Activated naive CD4-positive, alpha-beta T cell treated with anti-CD3 and anti-CD28 coated beads, Interleukin-2, amount 10 ng/mL, durations not matched to agents 7 days and 5 days (primary cell): ENCODE measurements around the gene METTL23.
"Not testable (repeated sequence)": the region's sequence is repeated elsewhere in the genome, so short reads cannot be mapped to it uniquely, and the experiment has no call there.

ENCODE experiments used
- CTCF ChIA-PET: fragments of 350-600 bp; sonication (Branson Sonifier 250); formaldehyde crosslinking; loops from one replicate; lab custom pipeline; 2021; ENCODE audit warnings: antibody characterized with exemption; lab: Charles Lee
- DNase-seq: peaks from one replicate; pipeline ENCODE4 v3.0.0-alpha.2; 2020
- H3K27ac Mint-ChIP-seq: one replicate; pipeline ENCODE4 v1.8.0; 2021; ENCODE audit warnings: mild to moderate bottlenecking, moderate library complexity, mixed read lengths
- H3K27me3 Mint-ChIP-seq: one replicate; pipeline ENCODE4 v1.8.0; 2021; ENCODE audit warnings: mild to moderate bottlenecking, mixed read lengths
- H3K36me3 Mint-ChIP-seq: one replicate; pipeline ENCODE4 v1.8.0; 2021; ENCODE audit warnings: mixed read lengths
- H3K4me1 Mint-ChIP-seq: one replicate; pipeline ENCODE4 v1.8.0; 2021; ENCODE audit warnings: mixed read lengths
- H3K4me3 Mint-ChIP-seq: one replicate; pipeline ENCODE4 v1.8.0; 2021; ENCODE audit warnings: mild to moderate bottlenecking, moderate library complexity, mixed read lengths
- H3K9me3 Mint-ChIP-seq: one replicate; pipeline ENCODE4 v1.8.0; 2021; ENCODE audit warnings: mixed read lengths

Gene METTL23

DNA sequence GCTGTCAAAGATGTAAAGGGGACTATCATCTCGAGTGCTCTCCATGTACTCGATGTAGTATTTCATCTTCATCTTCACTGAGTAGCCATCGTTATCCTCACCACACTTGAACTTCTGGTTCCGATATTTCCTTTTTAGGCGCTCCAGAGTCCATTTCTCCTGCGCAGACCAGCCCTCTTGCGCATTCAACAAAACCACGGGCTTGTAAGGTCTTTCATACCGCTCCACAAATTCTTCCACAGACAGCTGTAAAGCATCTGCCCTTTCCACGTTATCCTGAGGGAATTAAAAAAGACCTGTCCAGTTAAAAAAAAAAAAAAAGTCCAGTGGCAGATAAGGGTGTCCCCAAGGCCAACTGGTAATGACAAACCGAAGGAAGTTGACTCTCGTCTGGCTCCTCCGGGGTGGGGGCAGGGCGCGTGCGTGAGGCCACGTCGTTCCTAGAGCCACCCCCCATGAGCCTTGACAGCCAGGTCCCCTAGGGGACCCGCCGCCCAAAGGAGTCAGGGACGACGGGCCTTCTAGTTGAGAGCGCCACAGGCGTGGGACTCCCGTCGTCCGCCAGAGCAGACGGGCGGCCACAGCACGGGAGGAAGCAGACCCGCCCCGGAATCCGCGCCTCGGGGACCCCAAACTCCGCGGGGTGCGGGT, 934 bp upstream of the METTL23 start:
- peak; percentile 82 for DNase-seq
- H3K27me3 Mint-ChIP-seq, result no peaks in the 10 kb centered on the region
- CTCF ChIA-PET, result interaction anchor here (0.6 to 3.8 kb wide), 4 partner anchors 9 to 364 kb away, joined by 3 to 30 read pairs (median 3); no protein-coding TSS in a partner anchor
- H3K27ac Mint-ChIP-seq, result peak overlapping the region; percentile 99
- H3K36me3 Mint-ChIP-seq, result peaks cover 47% of the 10 kb centered on the region
- no peaks in the 10 kb centered on the region for H3K9me3 Mint-ChIP-seq
- H3K4me3 Mint-ChIP-seq, result peak overlapping the region; percentile 96
- H3K4me1 Mint-ChIP-seq, result peaks cover 76% of the 10 kb centered on the region

DNA sequence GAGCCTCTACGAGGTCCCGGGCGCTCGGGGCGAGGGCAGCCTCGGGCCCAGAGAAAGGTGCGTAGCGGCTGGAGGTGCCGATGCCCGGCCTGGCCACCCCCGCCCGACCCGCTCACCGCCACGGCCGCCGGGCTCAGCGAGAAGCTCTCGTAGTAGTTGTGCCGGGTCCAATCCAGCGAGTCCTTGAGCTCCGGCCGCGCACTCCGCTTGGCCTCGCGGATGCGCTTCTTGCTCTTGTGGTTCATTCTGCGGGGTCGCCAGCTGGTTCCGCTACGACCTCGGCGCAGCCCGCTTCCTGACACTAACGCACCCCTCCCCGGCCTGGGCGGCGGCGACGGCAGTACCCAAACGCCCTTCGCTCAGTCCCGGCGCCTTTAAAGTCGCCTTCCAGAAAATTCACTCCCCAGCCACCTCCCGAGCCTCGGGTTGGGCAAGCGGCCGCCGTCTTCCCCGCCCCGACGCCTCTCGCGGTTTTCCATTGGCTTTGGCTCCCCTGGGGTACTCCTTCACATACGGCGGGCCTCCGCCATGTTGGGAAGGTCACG, 336 bp upstream of the METTL23 start, which contains the start of gene JMJD6:
Gene JMJD6 (minus strand): TSS at position 376 of the 545 bp plus-strand sequence. CDS start 131 bp downstream, at position 245.
- H3K27ac Mint-ChIP-seq, result peak within 1 kb of the TSS; percentile 99
- H3K36me3 Mint-ChIP-seq, result peaks cover 44% of the 10 kb centered on the region
- H3K4me1 Mint-ChIP-seq, result peaks cover 74% of the 10 kb centered on the region
- H3K4me3 Mint-ChIP-seq, result peak within 1 kb of the TSS; percentile 96
- no peaks in the 10 kb centered on the region for H3K27me3 Mint-ChIP-seq
- peak; percentile 97 for DNase-seq
- no peaks in the 10 kb centered on the region for H3K9me3 Mint-ChIP-seq
- CTCF ChIA-PET, result interaction anchor here (1.4 to 3.8 kb wide), 2 partner anchors 9 to 11 kb away, joined by 3 to 30 read pairs; no protein-coding TSS in a partner anchor

DNA sequence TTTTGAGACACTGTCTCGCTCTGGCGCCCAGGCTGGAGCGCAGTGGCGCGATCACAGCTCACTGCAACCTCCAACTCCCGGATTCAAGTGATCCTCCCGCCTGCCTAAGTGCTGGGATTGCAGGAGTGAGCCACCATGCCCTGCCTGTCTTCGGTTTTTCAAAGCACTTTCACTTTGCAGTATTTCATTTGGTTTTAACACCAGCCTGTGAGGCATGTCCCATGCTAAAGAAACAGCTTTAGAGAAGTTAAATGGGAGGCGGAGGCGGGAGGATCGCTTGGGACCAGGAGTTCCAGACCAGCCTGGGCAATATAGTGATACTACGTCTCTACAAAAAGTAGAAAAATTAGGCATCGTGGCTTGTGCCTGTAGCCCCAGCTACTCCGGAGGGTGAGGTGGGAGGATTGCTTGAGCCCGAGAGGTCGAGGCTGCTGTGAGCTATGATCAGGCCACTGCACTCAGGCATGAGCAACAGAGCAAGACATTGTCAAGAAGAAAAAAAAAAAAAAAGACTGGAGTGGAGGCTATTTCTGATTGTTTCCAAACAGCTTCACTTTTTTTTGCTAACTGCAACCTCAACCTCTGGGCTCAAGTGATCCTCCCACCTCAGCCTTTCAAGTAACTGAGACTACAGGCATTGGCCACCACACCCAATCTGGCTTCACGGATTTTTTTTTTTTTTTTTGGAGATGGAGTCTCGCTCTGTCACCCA, 1.3 kb downstream of the METTL23 start:
- Mint-ChIP-seq H3K4me1 (peaks cover 76% of the 10 kb centered on the region), H3K4me3 (peak overlapping the region; percentile 96), H3K27ac (peak overlapping the region; percentile 99), H3K36me3 (peaks cover 46% of the 10 kb centered on the region), H3K27me3 (no peaks in the 10 kb centered on the region), H3K9me3 (no peaks in the 10 kb centered on the region)
- DNase-seq, result peak; percentile 41
- CTCF ChIA-PET, result interaction anchor here (0.6 to 1.7 kb wide), 9 partner anchors 8 to 58 kb away, joined by 3 to 8 read pairs (median 4); partner anchors contain the start of genes MFSD11 and SRSF2

DNA sequence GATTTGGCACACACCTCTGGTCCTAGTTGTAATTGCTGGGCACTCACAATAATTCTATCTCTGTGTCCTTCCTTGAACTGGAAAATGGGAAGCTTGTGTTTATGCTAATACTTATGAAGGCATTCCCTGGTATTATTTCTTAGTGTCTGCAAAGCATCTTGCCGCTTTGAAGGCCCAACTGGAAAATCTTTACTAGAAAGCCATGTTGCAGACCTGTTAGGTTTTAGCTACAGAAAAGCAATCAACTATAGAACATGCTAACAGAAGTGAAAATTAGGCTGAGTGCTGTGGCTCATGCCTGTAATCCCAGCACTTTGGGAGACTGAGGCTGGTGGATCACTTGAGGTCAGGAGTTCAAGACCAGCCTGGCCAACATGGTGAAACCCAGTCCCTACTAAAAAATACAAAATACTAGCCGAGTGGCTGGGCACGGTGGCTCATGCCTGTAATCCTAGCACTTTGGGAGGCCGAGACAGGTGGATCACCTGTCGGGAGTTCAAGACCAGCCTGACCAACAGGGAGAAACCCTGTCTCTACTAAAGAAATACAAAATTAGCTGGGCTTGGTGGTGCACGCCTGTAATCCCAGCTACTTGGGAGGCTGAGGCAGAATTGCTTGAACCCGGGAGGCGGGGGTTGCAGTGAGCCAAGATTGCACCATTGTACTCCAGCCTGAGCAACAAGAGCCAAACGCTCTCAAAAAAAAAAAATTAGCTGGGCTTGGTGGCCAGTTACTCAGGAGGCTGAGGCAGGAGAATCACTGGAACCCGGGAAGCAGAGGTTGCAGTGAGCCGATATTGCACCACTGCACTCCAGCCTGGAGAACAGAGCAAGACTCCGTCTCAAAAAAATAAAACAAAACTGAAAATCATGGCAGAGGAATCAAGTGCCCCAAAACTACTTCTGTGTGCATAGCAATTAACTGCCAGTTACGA, 5.4 kb downstream of the METTL23 start:
- CTCF ChIA-PET, result interaction anchor here (1.0 kb wide), 1 partner anchor 15 kb away, joined by 3 read pairs; no protein-coding TSS in a partner anchor
- peak overlapping the region; percentile 67 for H3K27ac Mint-ChIP-seq
- not testable (repeated sequence) for DNase-seq, H3K4me3 Mint-ChIP-seq, H3K9me3 Mint-ChIP-seq, H3K27me3 Mint-ChIP-seq
- H3K36me3 Mint-ChIP-seq, result peaks cover 63% of the 10 kb centered on the region
- H3K4me1 Mint-ChIP-seq, result peaks cover 64% of the 10 kb centered on the region

DNA sequence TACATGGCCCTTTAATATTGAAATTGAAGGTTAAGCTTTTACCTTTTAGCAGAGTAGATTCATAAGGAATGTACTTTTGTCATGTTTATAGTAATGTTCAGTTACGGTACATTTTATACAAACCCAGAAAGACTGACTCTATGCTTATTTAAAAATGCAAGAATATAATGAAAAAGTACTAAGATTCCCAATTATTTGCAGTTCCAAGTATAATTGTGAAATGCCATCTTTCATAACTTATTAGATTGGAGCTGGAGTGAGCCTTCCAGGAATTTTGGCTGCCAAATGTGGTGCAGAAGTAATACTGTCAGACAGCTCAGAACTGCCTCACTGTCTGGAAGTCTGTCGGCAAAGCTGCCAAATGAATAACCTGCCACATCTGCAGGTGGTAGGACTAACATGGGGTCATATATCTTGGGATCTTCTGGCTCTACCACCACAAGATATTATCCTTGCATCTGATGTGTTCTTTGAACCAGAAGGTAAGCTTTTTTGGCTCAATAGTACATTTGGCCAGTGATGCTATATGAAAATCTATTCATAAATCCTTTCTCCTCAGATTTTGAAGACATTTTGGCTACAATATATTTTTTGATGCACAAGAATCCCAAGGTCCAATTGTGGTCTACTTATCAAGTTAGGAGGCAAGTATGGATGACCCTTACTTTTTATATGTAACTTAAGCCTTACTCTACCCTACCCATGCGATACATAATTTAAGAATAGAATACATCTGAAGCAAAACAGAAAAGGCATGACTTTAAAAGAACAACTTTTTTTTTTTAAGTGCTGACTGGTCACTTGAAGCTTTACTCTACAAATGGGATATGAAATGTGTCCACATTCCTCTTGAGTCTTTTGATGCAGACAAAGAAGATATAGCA, 6.3 kb downstream of the METTL23 start:
- Mint-ChIP-seq H3K27me3 (peaks cover 9% of the 10 kb centered on the region), H3K9me3 (no peaks in the 10 kb centered on the region), H3K27ac (peak overlapping the region; percentile 95), H3K36me3 (peaks cover 58% of the 10 kb centered on the region), H3K4me3 (peak overlapping the region; percentile 93), H3K4me1 (peaks cover 60% of the 10 kb centered on the region)
- CTCF ChIA-PET, result interaction anchor here (1.0 kb wide), 1 partner anchor 16 kb away, joined by 3 read pairs; no protein-coding TSS in a partner anchor
- no peak for DNase-seq

DNA sequence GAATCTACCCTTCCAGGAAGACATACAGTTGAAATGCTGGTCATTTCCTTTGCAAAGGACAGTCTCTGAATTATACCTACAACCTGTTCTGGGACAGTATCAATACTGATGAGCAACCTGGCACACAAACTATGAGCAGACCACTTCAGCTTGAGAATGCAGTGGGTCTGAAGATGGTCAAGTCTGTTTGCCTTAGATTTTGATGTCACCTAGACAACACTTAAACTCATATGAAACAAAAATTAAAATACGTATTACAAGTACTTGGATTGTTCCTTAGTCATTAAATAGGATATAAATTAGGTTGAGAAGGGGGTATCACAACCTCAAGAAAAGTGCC, 6.9 kb downstream of the METTL23 start:
- DNase-seq, result no peak
- H3K36me3 Mint-ChIP-seq, result peaks cover 61% of the 10 kb centered on the region
- peak overlapping the region; percentile 93 for H3K4me3 Mint-ChIP-seq
- H3K27ac Mint-ChIP-seq, result peak overlapping the region; percentile 95
- H3K27me3 Mint-ChIP-seq, result peaks cover 9% of the 10 kb centered on the region
- CTCF ChIA-PET, result no interaction called here
- H3K4me1 Mint-ChIP-seq, result peaks cover 60% of the 10 kb centered on the region
- no peaks in the 10 kb centered on the region for H3K9me3 Mint-ChIP-seq

DNA sequence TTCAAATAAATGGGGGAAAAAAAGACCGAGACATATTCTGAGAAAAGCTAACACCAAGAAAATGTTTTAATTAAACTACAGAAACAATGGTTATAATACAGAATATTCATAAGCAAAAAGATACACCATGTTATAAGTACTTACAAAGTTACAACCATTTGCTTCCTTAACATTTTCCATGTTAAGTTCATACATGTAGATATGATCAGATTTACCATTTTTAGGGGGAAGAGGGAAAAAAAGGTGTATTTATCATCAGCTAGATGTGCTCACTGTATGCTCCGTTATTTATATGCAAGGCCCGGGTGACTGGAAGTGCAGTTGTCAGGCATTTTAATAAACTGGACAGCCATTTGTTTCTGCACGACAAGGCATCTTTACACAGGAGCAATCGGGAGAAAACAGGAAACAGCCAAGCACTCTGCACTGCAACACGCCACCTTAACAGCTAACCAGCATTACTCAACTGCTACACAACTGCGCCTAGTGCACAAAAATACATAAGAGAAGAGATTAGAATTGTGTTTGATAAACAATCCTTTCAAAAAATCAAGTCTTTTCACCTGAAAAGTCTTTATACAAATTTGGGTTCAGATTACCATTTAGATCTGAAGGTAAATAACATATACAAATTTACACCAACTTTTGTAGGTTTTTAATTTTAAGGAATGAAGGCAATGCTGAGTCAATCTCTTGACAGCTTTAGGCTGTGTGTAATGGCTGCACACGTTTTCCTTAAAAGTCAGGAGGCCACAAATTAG, 7.6 kb downstream of the METTL23 start:
- DNase-seq, result peak; percentile 48
- CTCF ChIA-PET, result interaction anchor here (0.7 kb wide), 1 partner anchor 8 kb away, joined by 3 read pairs; the partner anchor contains the start of genes JMJD6 and METTL23
- Mint-ChIP-seq H3K4me3 (peak overlapping the region; percentile 93), H3K27ac (peak overlapping the region; percentile 95), H3K36me3 (peaks cover 60% of the 10 kb centered on the region), H3K27me3 (peaks cover 9% of the 10 kb centered on the region), H3K9me3 (no peaks in the 10 kb centered on the region), H3K4me1 (peaks cover 62% of the 10 kb centered on the region)

DNA sequence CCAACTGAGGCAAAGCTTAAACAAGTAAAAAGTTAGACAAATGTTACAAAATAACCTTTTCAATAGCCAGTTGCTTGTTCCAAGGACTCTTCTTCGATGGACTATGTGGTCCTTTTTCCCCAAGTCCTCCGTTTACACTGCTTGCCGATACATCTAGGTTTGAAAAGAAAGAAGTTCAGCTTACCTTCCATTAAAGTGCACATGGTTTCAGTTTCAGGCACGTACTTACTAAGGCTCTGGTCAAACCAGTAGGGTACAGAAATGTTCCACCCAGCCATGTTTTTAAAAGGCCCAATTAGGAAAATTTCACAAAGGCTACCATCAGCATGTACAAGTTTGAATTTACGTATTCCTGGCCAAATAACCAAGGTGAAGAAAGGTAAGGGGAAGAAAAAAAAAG, 8.4 kb downstream of the METTL23 start:
- peaks cover 55% of the 10 kb centered on the region for H3K36me3 Mint-ChIP-seq
- H3K27ac Mint-ChIP-seq, result peak overlapping the region; percentile 95
- CTCF ChIA-PET, result interaction anchor here (0.7 to 2.6 kb wide), 3 partner anchors 7 to 211 kb away, joined by 3 to 7 read pairs (median 3); partner anchors contain the start of genes JMJD6 and METTL23
- peaks cover 60% of the 10 kb centered on the region for H3K4me1 Mint-ChIP-seq
- H3K4me3 Mint-ChIP-seq, result peak overlapping the region; percentile 93
- peaks cover 9% of the 10 kb centered on the region for H3K27me3 Mint-ChIP-seq
- H3K9me3 Mint-ChIP-seq, result no peaks in the 10 kb centered on the region
- DNase-seq, result no peak

DNA sequence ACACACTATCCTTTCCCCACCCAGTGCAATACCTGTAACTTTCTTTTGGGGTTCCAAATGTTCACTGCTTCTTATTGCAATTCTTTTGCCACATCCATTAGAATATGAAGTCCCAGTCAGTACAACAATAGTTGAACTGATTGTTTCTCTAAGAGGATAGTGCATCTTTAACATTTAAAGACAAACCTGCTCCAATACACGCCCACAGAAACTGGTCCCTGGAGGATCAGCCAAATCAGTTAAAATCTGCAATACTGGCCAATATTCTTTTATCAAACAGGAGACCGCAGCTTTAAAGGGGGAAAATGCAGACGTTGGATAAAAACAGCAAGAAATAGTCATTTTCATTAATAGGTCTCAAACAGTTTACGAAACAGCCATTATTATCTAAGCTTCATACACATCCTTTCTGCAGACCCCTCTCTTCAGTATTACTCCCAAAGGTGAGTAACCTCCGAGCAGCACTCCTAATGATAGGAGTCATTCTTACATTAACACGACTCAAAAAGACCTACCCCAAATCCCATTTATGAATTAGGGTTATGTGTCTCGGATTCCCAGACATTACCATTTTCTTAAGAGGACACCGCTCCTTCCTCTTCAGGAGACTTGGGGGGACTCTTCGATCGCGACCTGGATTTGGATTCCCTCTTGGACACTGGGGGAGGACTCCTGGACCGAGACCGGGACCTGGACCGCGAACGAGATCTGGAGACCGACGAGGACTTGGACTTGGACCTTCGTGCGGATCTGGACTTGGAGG, 9.1 kb downstream of the METTL23 start:
- H3K4me1 Mint-ChIP-seq, result peaks cover 60% of the 10 kb centered on the region
- H3K27me3 Mint-ChIP-seq, result peaks cover 9% of the 10 kb centered on the region

DNA sequence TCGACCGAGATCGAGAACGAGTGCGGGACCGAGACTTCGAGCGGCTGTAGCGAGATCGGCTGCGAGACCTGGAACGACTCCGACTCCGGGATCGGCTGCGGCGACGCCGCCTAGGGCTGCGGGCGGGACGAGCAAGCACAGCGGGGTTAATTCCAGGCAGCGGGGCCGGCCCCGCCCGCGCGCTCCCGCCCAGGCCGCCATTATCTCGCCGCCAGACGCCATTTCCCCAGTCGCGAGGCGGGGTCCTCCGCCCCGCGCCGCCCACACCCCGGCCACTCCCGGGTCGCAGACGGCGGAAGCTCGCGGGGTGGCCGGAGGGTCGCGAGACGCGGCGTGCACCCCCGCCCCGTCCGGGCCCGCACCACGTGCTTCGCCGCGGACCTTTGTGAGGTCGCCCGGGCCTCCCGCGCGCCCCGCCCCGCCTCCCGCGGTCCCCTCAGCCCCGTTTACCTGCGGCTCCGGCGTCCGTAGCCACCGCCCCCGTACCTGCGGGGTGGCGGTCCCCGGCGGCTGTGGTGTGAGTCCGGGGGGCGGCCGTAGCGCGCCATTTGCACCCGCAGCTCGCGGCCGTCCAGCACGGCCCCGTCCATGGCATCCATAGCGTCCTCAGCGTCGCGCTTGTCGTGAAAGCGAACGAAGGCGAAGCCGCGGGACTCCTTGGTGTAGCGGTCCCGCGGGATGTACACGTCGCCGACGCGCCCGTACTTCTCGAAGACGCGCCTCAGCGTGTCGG, 9.9 kb downstream of the METTL23 start:
- H3K9me3 Mint-ChIP-seq, result no peaks in the 10 kb centered on the region
- peak; percentile 80 for DNase-seq
- H3K27ac Mint-ChIP-seq, result peak overlapping the region; percentile 95
- peak overlapping the region; percentile 93 for H3K4me3 Mint-ChIP-seq
- H3K27me3 Mint-ChIP-seq, result peaks cover 9% of the 10 kb centered on the region
- H3K36me3 Mint-ChIP-seq, result peaks cover 51% of the 10 kb centered on the region
- H3K4me1 Mint-ChIP-seq, result peaks cover 58% of the 10 kb centered on the region
- CTCF ChIA-PET, result interaction anchor here (2.6 kb wide), 1 partner anchor 9 kb away, joined by 7 read pairs; no protein-coding TSS in a partner anchor

More for the DNA sequence above, 9.1 kb downstream of the METTL23 start:
- peaks cover 52% of the 10 kb centered on the region for H3K36me3 Mint-ChIP-seq
- H3K9me3 Mint-ChIP-seq, result no peaks in the 10 kb centered on the region
- no peak for DNase-seq
- peak overlapping the region; percentile 93 for H3K4me3 Mint-ChIP-seq
- CTCF ChIA-PET, result interaction anchor here (1.1 to 2.6 kb wide), 2 partner anchors 8 to 212 kb away, joined by 3 to 7 read pairs; no protein-coding TSS in a partner anchor
- peak overlapping the region; percentile 95 for H3K27ac Mint-ChIP-seq
